Measurements from ENCODE around the gene OR2L5. TPM values are rescaled to one million over a fixed set of nuclear protein-coding genes. Genes with fewer than 3 reads are reported as not detected.

OR2L5 gene
- total RNA-seq, 1 donor from 2014 or later, result not detected

- DNase-seq (ENCODE audit: low spot score), result no peak
- no peak for TF ChIP-seq CTCF (IDR thresholded peaks at IDR 0.05; ENCODE audit: unreplicated experiment)
- Mint-ChIP-seq H3K4me3 (ENCODE audit: unreplicated experiment) (no peak overlapping the region), H3K27ac (ENCODE audit: unreplicated experiment) (no peak overlapping the region), H3K9me3 (ENCODE audit: unreplicated experiment) (peaks cover 12% of the 10 kb centered on the region), H3K36me3 (ENCODE audit: low read depth, unreplicated experiment) (peaks cover 3% of the 10 kb centered on the region), H3K4me1 (ENCODE audit: unreplicated experiment) (no peaks in the 10 kb centered on the region), H3K27me3 (ENCODE audit: unreplicated experiment) (peaks cover 1% of the 10 kb centered on the region)
These were observed 51.6 kb downstream of the OR2L5 start for GRCh38 chr1:248065071-248065470.

GRCh38 chr1:248065604-248066003 lies 52.1 kb downstream of the OR2L5 start:
- Mint-ChIP-seq H3K4me3 (ENCODE audit: unreplicated experiment) (no peak overlapping the region), H3K27ac (ENCODE audit: unreplicated experiment) (no peak overlapping the region), H3K4me1 (ENCODE audit: unreplicated experiment) (no peaks in the 10 kb centered on the region), H3K36me3 (ENCODE audit: low read depth, unreplicated experiment) (peaks cover 3% of the 10 kb centered on the region), H3K27me3 (ENCODE audit: unreplicated experiment) (peaks cover 1% of the 10 kb centered on the region), H3K9me3 (ENCODE audit: unreplicated experiment) (peaks cover 12% of the 10 kb centered on the region)
- TF ChIP-seq CTCF (IDR thresholded peaks at IDR 0.05; ENCODE audit: unreplicated experiment), result no peak
- no peak for DNase-seq (ENCODE audit: low spot score)

Other genes with a start within 250 kb of the OR2L5 start
- not detected for gene OR14A16, start 189.5 kb upstream of the OR2L5 start, total RNA-seq (ENCODE audit: unreplicated experiment)
- not detected for gene OR11L1, start 171.8 kb upstream of the OR2L5 start, total RNA-seq (ENCODE audit: unreplicated experiment)
- gene TRIM58, start 156.5 kb upstream of the OR2L5 start, total RNA-seq (ENCODE audit: unreplicated experiment), result 1.4 TPM
- gene OR2W3, start 118.1 kb upstream of the OR2L5 start, total RNA-seq (ENCODE audit: unreplicated experiment), result 0.87 TPM
- not detected for gene OR2T8, start 93.4 kb upstream of the OR2L5 start, total RNA-seq (ENCODE audit: unreplicated experiment)
- gene OR2AJ1, start 88.8 kb upstream of the OR2L5 start, total RNA-seq (ENCODE audit: unreplicated experiment), result not detected
- gene OR2L8, start 64.8 kb upstream of the OR2L5 start, total RNA-seq (ENCODE audit: unreplicated experiment), result not detected
- gene OR2AK2, start 48.4 kb upstream of the OR2L5 start, total RNA-seq (ENCODE audit: unreplicated experiment), result not detected
- gene OR2L2, start 16.4 kb downstream of the OR2L5 start, total RNA-seq (ENCODE audit: unreplicated experiment), result not detected
- gene OR2L3, start 33.2 kb downstream of the OR2L5 start, total RNA-seq (ENCODE audit: unreplicated experiment), result not detected
- not detected for gene OR2L13, start 81.5 kb downstream of the OR2L5 start, total RNA-seq (ENCODE audit: unreplicated experiment)
- gene OR2M5, start 131.5 kb downstream of the OR2L5 start, total RNA-seq (ENCODE audit: unreplicated experiment), result not detected
- gene OR2M2, start 161.2 kb downstream of the OR2L5 start, total RNA-seq (ENCODE audit: unreplicated experiment), result not detected
- gene OR2M3, start 183.6 kb downstream of the OR2L5 start, total RNA-seq (ENCODE audit: unreplicated experiment), result not detected
- not detected for gene OR2M4, start 217.8 kb downstream of the OR2L5 start, total RNA-seq (ENCODE audit: unreplicated experiment)

All from endothelial cell (in vitro differentiated cells).